SH-SY5Y (cell line): ENCODE results near the gene ABCA4.

Experiments used
- GATA2 ChIP-seq: IDR thresholded peaks from 2 replicates; pipeline ENCODE4 v1.6.1; 2011; ENCODE audit warnings: mild to moderate bottlenecking, low read depth, low read length
- GATA3 ChIP-seq: IDR thresholded peaks from 2 replicates; pipeline ENCODE4 v1.6.1; 2011; ENCODE audit warnings: low read depth, mild to moderate bottlenecking, low read length, moderate library complexity

The ABCA4 gene

DNA sequence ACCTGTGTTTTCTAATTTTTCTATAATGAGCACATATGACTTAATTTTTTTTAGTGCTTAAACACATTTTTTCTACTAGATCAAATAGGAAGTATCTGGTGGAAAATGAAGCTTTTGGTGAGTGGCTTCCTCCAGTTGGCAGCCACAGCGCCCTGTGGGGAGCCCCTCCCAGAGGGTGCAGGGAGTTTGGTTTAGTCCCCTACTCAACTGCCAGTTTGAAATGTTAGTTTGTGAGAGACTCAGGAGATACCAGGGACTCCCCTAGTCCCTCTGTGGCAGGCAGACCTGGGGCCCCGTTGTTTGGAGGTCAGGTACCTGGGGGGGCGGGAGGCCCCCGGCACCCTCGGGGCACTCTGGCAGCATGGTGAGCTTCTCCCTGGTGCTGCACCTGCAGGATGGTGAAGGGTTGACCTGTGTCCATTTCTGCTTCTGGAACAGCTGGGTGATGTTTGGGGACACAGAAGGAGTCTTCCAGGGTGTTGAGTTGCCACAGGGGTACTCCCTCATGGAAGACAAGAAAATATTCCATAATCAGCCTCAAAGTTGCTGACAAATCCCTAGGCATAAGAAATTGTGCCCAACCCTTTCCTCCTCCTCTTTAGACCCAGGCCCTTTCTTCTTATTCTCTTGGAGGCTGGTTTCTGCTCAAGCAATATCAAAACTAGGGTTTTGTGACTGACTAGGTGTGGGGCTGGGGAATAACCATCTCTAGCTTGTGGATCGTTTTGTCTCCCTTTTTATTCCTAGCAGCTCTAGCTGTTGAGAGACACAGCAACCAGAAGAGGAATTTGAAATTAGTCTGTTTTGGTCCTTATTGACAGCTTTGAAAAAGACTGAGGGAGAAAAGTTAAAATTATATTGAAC is 91.6 kb downstream of the ABCA4 start:
- TF ChIP-seq GATA3 (no peak), GATA2 (no peak)

DNA sequence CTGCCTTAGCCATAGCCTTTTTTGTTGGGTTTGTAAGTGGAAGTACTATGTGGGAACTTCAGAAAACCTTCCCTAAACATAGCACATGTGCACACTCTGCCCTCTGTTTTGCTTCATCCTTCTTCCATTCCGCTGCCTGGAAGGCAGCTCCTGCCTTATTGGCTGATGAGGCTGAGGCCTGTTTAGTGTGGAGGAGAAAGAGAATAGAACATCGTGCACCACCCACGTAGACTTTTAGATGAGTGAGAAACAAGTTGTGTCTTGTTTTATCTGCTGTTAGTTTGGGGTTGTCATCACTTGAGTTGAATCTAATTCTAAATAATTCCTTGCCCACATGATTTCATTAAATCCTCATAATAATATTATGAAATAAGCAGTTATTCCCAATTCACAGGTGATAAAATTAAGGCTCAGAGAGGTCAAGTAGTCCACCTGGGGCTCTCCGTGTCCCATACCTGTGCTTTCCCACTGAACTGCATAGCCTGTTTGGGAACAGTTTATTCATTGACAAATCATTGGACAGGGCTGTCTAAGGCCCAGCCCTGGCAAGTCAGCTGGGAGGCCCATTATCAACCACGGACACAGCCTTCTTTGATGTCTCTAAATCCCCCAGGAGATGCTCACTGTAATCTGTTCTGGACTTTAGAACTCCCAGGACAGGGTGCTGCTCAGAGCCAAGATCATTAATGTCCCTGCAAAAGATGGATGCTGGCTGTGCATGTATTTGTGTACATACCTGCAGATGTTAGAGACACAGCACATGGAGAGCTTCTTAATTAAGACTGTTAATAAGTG is 93.0 kb downstream of the ABCA4 start:
- no peak for TF ChIP-seq GATA2

DNA sequence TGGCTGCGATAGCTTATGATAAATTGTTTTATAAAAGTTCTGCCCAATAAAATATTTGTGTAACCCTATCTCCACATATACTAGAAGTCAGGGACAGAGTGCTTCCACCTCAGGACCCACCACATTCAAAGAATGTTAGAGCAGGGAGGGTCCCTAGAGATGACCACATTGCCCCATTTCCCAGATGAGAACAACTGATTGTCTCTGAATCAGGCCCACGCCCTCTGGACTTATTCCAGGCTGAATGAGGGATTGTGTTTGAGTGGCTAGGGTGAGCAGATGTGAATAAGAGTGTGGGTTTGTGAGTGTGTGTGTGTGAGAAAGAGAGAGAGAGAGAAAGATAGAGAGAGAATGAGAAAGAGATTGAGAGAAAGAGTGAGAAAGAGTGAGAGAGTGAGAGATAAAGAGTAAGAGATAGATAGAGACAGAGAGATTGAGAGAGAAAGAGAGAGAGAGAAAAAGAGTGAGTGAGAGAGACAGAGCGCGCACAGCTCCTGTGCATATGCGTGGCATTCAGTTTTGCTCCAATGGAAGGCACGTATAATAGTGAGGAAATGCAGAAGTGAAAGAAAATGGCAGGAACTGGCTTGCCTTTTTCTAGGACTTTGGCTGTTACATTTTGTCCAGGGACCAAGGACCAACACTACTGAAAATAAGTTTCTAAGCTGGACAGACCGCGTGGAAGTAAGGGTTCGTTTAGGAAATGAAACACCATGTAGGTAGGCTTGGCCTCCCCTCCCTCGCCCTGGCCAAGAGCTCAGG is 94.1 kb downstream of the ABCA4 start:
- TF ChIP-seq GATA2 (no peak), GATA3 (no peak)

DNA sequence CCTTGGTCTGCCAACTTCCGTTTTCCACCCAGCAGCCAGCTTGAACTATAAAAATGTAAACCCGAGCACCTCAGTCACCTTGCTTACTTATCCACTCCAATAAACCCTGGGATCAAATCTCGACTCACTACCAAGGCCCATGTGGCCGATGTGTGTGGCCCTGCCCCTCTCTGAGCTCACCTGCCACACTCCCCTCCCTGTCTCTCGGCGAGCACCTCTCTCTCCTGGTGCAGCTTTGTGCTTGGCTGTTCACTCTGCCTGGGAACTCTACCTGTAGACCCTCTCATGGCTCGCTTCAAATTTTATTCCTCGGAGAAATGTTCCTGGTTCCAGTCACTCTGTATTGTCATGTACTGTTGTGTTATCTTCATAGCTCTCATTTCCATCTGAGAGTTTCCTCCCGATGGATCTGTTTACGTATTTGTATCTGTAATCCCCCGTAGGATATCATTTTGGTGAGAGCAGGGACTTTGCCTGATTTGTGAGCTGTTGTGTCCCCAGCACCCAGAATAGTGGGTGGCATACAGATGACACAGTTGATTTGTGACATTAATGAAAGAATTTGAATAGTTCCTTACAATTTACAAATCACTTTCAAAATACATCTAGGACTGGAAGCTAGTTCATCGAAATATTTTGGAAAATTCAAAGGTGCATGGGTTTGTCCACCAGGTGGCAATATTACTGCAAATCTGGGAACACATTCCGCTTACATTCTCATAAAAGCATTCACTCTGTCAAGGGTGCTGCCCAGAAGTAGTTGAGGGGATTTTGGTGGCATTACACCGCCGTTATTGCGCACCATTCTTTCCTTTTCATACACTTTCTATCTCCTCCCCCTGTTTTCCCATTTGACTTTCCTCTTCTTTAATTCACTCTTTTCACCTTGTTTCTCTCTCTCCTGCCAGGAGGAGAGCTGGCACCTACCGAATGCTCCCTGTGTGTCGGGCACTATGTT is 95.3 kb downstream of the ABCA4 start:
- TF ChIP-seq GATA3 = no peak
- no peak for TF ChIP-seq GATA2

DNA sequence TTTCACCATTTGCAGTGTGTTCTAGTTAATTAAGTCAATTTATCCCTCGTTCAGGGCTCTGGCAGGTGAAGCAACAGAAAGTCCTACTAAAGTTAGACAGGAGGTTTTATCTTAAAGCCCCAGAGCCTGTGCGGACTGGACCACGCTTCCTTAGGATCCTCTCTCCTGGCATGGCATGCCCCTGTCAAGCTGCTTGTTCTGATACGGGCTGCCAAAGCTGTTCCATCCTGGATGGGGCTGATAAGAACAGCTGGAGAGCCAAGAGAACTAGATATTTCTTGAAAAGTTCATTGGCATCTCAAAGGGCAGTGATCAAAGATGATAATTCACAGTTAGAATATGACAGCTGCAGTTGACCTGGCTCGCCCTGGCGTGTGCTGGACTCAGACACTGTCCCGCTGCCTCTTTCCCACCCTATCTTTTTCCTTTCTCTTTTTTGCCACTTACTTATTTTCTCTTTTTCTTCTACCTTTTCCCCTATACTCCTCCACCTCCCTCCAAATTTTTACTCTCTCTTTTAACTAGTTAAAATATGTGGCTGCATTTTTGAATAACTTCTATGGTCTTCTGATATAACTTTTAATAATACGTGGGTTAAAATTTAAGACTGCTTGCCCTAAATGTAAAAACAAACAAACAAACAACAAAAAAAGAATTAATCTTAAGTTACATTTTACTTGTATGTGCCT is 96.7 kb downstream of the ABCA4 start:
- TF ChIP-seq GATA2 (no peak), GATA3 (no peak)

DNA sequence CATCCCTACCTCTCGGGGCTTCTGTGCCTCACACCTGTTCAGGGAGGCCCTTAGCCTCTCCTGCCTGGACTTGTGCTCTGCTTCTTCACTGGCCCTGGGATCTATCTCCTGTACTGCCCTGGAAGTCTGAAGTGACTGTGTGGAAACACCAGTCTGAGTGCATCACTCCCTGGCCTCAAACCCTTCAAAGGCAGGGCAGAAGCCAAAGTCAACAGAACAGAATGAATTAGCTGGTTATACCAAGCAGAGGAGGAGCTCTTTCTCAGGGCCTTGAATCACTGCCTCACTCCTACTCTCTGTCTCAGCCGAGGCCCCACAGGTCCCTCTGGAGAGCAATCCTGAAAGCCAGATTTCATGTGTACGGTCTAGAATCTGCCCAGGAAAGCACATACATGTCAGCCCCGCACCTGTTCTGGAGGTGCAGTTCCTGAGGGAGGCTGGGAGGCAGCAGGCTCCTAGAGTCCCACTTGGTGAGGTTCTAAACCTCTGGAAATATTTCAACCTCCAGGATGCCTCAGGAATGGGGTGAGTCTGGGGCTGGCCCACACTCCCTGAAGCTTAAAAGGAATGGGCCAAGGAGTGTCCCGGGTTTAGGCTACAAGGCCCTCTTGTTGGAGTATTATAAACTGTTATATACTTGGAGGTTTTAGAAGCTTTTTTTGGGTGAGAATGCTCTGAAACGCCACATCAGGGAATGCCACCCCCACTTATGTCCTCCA is 98.3 kb downstream of the ABCA4 start:
- TF ChIP-seq GATA2 = no peak
- no peak for TF ChIP-seq GATA3

DNA sequence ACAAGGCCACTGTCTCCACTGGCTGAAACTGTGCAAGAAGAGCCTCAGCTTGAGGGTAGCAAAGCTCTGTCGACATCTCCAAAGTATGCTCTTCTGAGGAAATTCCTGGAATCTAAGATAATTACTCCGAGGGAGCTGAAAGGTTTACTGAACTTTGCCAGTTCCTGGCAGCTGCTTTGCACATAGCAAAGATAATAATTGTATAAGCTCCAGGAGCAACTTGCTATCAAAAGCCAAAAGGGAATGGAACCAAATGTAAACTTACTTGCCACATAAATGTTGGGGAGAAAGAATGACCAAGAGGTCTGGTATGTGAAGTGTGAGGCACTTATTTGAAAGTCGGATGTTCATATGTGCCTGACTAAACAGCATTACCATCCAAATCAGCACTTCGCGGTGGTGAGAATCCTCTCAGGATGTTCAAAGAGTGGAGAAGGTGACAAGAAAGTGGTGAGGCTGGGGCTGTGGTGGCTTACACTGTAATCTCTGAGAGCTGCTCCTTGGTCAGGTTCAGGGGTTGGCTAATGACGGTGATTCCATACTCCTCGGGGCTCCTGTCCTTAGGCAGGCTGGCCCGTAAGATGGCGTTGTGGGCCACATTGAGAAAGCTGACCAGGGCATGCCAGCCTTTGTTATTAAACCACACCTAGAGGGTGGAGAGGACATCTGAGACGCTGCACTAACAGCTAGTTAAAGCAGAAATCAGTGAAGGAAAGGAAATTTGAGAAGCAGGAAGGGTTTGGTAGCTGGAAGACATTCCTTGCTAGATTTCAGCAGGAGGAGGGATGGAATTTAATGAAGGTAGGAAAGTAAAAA is 100.0 kb downstream of the ABCA4 start:
- TF ChIP-seq GATA2 (no peak), GATA3 (no peak)

DNA sequence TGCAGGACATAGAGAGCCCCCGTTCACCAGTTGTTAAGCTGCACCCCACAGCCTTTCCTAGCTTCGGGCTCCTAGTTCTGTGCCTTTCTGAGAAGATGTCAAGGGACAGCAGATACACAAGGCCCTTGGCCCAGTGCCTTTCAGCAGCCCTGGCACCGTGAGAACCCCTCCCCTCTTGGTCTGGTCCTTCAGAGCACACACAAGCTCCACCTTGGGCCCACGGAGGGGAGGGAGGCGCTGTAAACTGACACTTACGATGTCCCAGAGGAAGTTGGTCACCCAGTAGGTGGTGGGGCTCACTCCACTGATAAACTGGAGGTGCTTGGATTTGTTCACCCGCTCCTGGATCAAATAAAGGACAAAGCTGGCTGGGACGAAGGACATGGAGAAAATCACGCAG is 101.6 kb downstream of the ABCA4 start:
- TF ChIP-seq GATA2 (no peak), GATA3 (no peak)

DNA sequence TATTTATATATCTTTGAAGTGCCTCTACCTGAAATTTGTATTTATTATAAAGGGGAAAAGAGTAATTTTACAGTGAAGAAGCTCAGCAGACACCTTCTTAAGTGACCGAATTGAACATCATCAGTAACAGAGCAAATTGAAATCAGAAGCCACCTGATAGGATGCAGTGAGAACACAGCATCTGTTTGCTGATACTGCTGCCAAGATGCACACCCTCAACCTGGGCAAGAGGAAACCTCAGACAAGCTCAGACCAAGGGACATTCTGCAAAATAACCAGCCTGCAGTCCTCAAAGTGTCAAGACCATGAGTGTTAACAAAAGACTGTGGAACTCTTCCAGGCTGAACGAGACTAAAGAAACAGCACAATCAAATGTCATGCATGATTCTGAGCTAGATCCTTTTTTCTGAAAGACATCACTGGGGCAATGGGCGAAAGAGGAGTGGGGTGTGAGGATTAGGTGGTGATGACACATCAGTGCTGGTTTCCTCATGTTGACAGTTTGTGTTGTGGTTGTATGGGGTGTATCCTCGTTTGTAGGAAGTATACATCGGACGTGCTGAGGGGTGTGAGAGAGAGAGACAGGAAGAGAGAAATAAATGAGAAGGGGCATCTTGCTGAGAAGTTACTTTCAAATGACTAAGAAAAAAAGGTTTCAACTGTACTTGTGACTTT is 103.7 kb downstream of the ABCA4 start:
- no peak for TF ChIP-seq GATA2
- no peak for TF ChIP-seq GATA3

DNA sequence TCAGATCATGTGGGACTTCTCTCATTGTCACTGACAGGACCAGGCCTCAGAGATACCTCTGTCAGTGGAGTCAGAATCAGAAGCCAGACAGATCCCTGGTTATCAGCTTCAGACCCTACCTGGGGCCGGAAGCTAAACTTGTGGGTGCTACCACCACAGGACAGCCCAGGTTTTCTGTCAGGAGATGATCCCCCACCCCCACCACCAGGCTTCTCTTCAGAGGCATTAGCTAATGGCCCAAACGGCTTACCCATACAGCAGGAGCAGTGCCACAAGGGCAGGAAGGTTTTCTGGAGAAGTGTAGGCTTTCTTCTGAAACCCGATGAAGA is 105.5 kb downstream of the ABCA4 start:
- TF ChIP-seq GATA2 (no peak), GATA3 (no peak)
